ENCODE data around the gene TMEM120A.

GRCh38 chr7:76040126-76040525 lies 45.7 kb upstream of the TMEM120A start:
- TF ChIP-seq CTCF (IDR thresholded peaks at IDR 0.05) (no peak), POLR2A (IDR thresholded peaks at IDR 0.05) (no peak), POLR2AphosphoS5 (IDR thresholded peaks at IDR 0.05) (no peak)

Data from gastroesophageal sphincter (tissue), 3 donors.